ENCODE results near the gene PLXNB1.
"Not testable (repeated sequence)": the region's sequence is repeated elsewhere in the genome, so short reads cannot be mapped to it uniquely, and the experiment has no call there.

Gene PLXNB1

GRCh38 chr3:48474619-48475018 is 44.7 kb upstream of the PLXNB1 start:
- no peak for TF ChIP-seq CTCF (IDR thresholded peaks at IDR 0.05; ENCODE audit: borderline replicate concordance, insufficient read depth, low read depth, low read length)
- no peak overlapping the region for H3K4me3 ChIP-seq (ENCODE audit: low read depth, low read length)

GRCh38 chr3:48474031-48474430 is 44.1 kb upstream of the PLXNB1 start:
- not testable (repeated sequence) for H3K4me3 ChIP-seq (ENCODE audit: low read depth, low read length)

GRCh38 chr3:48473617-48473952 is 43.7 kb upstream of the PLXNB1 start:
- no peak overlapping the region for H3K4me3 ChIP-seq (ENCODE audit: low read depth, low read length)
- TF ChIP-seq CTCF (IDR thresholded peaks at IDR 0.05; ENCODE audit: borderline replicate concordance, insufficient read depth, low read depth, low read length), result no peak

GRCh38 chr3:48472923-48473616 is 43.2 kb upstream of the PLXNB1 start:
- TF ChIP-seq CTCF (IDR thresholded peaks at IDR 0.05; ENCODE audit: borderline replicate concordance, insufficient read depth, low read depth, low read length), result peak; percentile 63
- peak overlapping the region; percentile 52 for H3K4me3 ChIP-seq (ENCODE audit: low read depth, low read length)

GRCh38 chr3:48472673-48472922 is 42.7 kb upstream of the PLXNB1 start:
- no peak for TF ChIP-seq CTCF (IDR thresholded peaks at IDR 0.05; ENCODE audit: borderline replicate concordance, insufficient read depth, low read depth, low read length)

GRCh38 chr3:48470286-48470685 is 40.4 kb upstream of the PLXNB1 start:
- no peak overlapping the region for H3K4me3 ChIP-seq (ENCODE audit: low read depth, low read length)
- no peak for TF ChIP-seq CTCF (IDR thresholded peaks at IDR 0.05; ENCODE audit: borderline replicate concordance, insufficient read depth, low read depth, low read length)

More at GRCh38 chr3:48472673-48472922, 42.7 kb upstream of the PLXNB1 start:
- H3K4me3 ChIP-seq (ENCODE audit: low read depth, low read length), result peak overlapping the region; percentile 52

- H3K4me3 ChIP-seq (ENCODE audit: low read depth, low read length), result no peak overlapping the region
- no peak for TF ChIP-seq CTCF (IDR thresholded peaks at IDR 0.05; ENCODE audit: borderline replicate concordance, insufficient read depth, low read depth, low read length)
Observed at GRCh38 chr3:48469046-48469915, 39.4 kb upstream of the PLXNB1 start.
